MM.1S (cell line): ENCODE measurements around the gene OR10K2.

Experiments used
- DNase-seq: peaks from one replicate; pipeline ENCODE4 v3.0.0-alpha.2; 2015
- H2AFZ ChIP-seq: fragments of 300-600 bp; sonication (generic); 2 replicates; pipeline ENCODE4 v1.6.0; 2016; ENCODE audit warnings: antibody characterized with exemption, low read length
- H3F3A ChIP-seq: fragments of 300-600 bp; sonication (generic); 2 replicates; pipeline ENCODE4 v1.6.1; 2016; ENCODE audit warnings: mild to moderate bottlenecking, antibody characterized with exemption, low read length, moderate library complexity, mixed read lengths; ENCODE audit not compliant: insufficient read depth
- H3K27ac ChIP-seq: fragments of 300-600 bp; sonication (generic); 2 replicates; pipeline ENCODE4 v1.5.1; 2016; ENCODE audit warnings: mild to moderate bottlenecking, low read length
- H3K27me3 ChIP-seq: fragments of 300-600 bp; sonication (generic); replicated peaks from 2 replicates; pipeline ENCODE4 v1.6.0; 2016; ENCODE audit warnings: low read length; ENCODE audit not compliant: insufficient read depth
- H3K36me3 ChIP-seq: fragments of 300-600 bp; sonication (generic); replicated peaks from 2 replicates; pipeline ENCODE4 v1.6.1; 2016; ENCODE audit warnings: mild to moderate bottlenecking, low read length, mixed read lengths; ENCODE audit not compliant: insufficient read depth
- H3K4me1 ChIP-seq: fragments of 300-600 bp; sonication (generic); 2 replicates; pipeline ENCODE4 v1.6.1; 2016; ENCODE audit warnings: low read length, mixed read lengths
- H3K4me2 ChIP-seq: fragments of 300-600 bp; sonication (generic); 2 replicates; pipeline ENCODE4 v1.6.0; 2016; ENCODE audit warnings: low read depth, low read length
- H3K4me3 ChIP-seq: fragments of 300-600 bp; sonication (generic); 2 replicates; pipeline ENCODE4 v1.5.1; 2016; ENCODE audit warnings: low read length, mixed read lengths
- H3K79me2 ChIP-seq: fragments of 300-600 bp; sonication (generic); 2 replicates; pipeline ENCODE4 v1.6.1; 2016; ENCODE audit warnings: mixed run types, low read length, mixed read lengths
- H3K9ac ChIP-seq: fragments of 300-600 bp; sonication (generic); 2 replicates; pipeline ENCODE4 v1.6.1; 2016; ENCODE audit warnings: low read length, mixed read lengths
- H3K9me2 ChIP-seq: fragments of 300-600 bp; sonication (generic); replicated peaks from 2 replicates; pipeline ENCODE4 v1.6.1; 2016; ENCODE audit warnings: mild to moderate bottlenecking, low read length, mixed read lengths; ENCODE audit not compliant: insufficient read depth
- H3K9me3 ChIP-seq: fragments of 300-600 bp; sonication (generic); replicated peaks from 2 replicates; pipeline ENCODE4 v1.6.1; 2016; ENCODE audit warnings: mild to moderate bottlenecking, low read length, mixed read lengths; ENCODE audit not compliant: insufficient read depth
- H4K20me1 ChIP-seq: fragments of 300-600 bp; sonication (generic); 2 replicates; pipeline ENCODE4 v1.6.1; 2016; ENCODE audit warnings: mild to moderate bottlenecking, low read length, moderate library complexity, mixed read lengths; ENCODE audit not compliant: insufficient read depth
- EZH2 ChIP-seq: fragments of 300-600 bp; sonication (generic); optimal IDR thresholded peaks from 2 replicates; pipeline ENCODE3; 2017; ENCODE audit warnings: low read depth, mild to moderate bottlenecking, antibody characterized with exemption, low read length, mixed read lengths
- EZH2phosphoT487 ChIP-seq: fragments of 300-600 bp; sonication (generic); IDR thresholded peaks from 2 replicates; pipeline ENCODE4 v1.6.1; 2018; ENCODE audit warnings: antibody characterized with exemption, low read length
- TF ChIP-seq, protein P1 (sequence below): fragments of 300-600 bp; sonication (generic); IDR thresholded peaks from 2 replicates; pipeline ENCODE4 v1.5.1; 2016; ENCODE audit warnings: antibody characterized with exemption, low read length, mixed read lengths

Gene OR10K2

DNA sequence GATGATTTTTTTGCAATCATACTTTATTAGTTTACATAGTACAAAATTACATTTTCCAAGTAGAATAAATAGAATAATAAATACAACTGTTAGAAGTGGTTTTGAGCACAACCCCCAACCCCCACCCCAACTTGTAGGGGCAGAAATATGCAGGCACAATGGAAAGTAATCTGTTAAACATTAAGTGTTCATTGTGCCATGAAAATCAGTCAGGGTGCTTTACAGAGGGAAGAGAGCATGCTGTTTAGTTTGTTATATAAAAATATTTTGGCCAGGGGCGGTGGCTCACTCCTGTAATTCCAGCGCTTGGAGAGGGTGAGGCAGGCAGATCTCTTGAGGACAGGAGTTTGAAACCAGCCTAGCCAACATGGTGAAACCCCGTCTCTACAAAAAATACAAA, 29.4 kb downstream of the OR10K2 start:
- Histone ChIP-seq H3K9ac (no peak overlapping the region), H3K4me2 (no peak overlapping the region), H3F3A (no peaks in the 10 kb centered on the region), H3K9me2 (no peaks in the 10 kb centered on the region), H3K79me2 (no peaks in the 10 kb centered on the region), H3K9me3 (no peaks in the 10 kb centered on the region), H3K27me3 (no peaks in the 10 kb centered on the region), H3K27ac (no peak overlapping the region), H2AFZ (no peak overlapping the region), H3K36me3 (no peaks in the 10 kb centered on the region), H4K20me1 (no peaks in the 10 kb centered on the region), H3K4me3 (no peak overlapping the region), H3K4me1 (no peaks in the 10 kb centered on the region)
- TF ChIP-seq EZH2phosphoT487 (no peak), EZH2 (no peak)
- TF ChIP-seq, protein P1, sequence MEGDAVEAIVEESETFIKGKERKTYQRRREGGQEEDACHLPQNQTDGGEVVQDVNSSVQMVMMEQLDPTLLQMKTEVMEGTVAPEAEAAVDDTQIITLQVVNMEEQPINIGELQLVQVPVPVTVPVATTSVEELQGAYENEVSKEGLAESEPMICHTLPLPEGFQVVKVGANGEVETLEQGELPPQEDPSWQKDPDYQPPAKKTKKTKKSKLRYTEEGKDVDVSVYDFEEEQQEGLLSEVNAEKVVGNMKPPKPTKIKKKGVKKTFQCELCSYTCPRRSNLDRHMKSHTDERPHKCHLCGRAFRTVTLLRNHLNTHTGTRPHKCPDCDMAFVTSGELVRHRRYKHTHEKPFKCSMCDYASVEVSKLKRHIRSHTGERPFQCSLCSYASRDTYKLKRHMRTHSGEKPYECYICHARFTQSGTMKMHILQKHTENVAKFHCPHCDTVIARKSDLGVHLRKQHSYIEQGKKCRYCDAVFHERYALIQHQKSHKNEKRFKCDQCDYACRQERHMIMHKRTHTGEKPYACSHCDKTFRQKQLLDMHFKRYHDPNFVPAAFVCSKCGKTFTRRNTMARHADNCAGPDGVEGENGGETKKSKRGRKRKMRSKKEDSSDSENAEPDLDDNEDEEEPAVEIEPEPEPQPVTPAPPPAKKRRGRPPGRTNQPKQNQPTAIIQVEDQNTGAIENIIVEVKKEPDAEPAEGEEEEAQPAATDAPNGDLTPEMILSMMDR, result no peak
- no peak for DNase-seq

DNA sequence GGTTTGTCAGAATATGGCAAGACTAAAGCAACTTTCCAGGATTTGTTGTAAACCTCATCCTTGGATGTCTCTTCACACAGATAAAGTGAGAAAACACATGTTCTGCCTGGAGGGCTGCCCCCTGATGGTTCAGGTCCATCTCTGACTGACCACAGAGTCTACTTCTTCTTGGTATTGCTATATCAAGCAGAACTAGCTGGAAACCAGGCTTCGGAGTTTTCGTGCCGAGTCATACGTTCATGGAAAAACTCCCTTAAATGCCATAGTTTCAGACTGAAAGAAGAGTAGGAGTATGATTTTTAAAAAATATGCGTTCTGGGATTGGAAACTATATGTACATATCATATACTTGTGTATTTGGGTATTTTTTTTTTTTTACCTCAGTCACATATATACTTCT, 32.6 kb downstream of the OR10K2 start:
- H3K9me3 ChIP-seq, result no peaks in the 10 kb centered on the region
- H3K36me3 ChIP-seq, result no peaks in the 10 kb centered on the region
- no peak overlapping the region for H2AFZ ChIP-seq
- H3F3A ChIP-seq, result no peaks in the 10 kb centered on the region
- no peaks in the 10 kb centered on the region for H3K79me2 ChIP-seq
- H3K4me3 ChIP-seq, result no peak overlapping the region
- no peak overlapping the region for H3K4me2 ChIP-seq
- no peaks in the 10 kb centered on the region for H3K27me3 ChIP-seq
- no peak for DNase-seq
- H3K9ac ChIP-seq, result no peak overlapping the region
- TF ChIP-seq EZH2phosphoT487 (no peak), EZH2 (no peak)
- TF ChIP-seq, protein P1, result no peak
- H3K9me2 ChIP-seq, result no peaks in the 10 kb centered on the region
- H3K27ac ChIP-seq, result no peak overlapping the region
- H4K20me1 ChIP-seq, result no peaks in the 10 kb centered on the region
- no peaks in the 10 kb centered on the region for H3K4me1 ChIP-seq

DNA sequence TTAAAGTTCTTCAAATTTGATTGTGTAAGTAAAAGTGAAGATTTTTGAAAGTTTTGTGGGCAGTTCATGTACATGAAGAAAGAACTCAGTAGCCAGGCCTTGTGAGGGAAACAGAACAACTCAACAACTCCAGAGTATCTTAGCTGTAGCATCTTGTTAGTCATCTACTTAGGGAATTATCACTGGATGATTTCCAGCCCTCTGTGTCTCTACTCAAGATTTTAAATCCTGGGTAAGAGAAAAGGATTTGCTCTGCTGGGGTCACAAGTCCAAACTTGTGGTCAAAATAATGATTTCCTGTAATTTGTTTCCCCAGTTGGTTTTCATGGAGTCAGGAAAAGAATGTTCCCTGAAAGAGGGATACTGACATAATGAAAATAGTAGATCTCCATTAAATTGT, 34.9 kb downstream of the OR10K2 start:
- Histone ChIP-seq H3F3A (no peaks in the 10 kb centered on the region), H3K9me3 (no peaks in the 10 kb centered on the region), H2AFZ (no peak overlapping the region), H3K4me1 (no peaks in the 10 kb centered on the region), H3K9me2 (no peaks in the 10 kb centered on the region), H3K9ac (no peak overlapping the region), H4K20me1 (no peaks in the 10 kb centered on the region), H3K4me3 (no peak overlapping the region), H3K36me3 (no peaks in the 10 kb centered on the region), H3K27ac (no peak overlapping the region), H3K4me2 (no peak overlapping the region), H3K27me3 (no peaks in the 10 kb centered on the region), H3K79me2 (no peaks in the 10 kb centered on the region)
- TF ChIP-seq EZH2phosphoT487, result no peak
- TF ChIP-seq, protein P1, result no peak
- TF ChIP-seq EZH2, result no peak
- DNase-seq, result no peak
